ENCODE data around the gene LPP.

DNA sequence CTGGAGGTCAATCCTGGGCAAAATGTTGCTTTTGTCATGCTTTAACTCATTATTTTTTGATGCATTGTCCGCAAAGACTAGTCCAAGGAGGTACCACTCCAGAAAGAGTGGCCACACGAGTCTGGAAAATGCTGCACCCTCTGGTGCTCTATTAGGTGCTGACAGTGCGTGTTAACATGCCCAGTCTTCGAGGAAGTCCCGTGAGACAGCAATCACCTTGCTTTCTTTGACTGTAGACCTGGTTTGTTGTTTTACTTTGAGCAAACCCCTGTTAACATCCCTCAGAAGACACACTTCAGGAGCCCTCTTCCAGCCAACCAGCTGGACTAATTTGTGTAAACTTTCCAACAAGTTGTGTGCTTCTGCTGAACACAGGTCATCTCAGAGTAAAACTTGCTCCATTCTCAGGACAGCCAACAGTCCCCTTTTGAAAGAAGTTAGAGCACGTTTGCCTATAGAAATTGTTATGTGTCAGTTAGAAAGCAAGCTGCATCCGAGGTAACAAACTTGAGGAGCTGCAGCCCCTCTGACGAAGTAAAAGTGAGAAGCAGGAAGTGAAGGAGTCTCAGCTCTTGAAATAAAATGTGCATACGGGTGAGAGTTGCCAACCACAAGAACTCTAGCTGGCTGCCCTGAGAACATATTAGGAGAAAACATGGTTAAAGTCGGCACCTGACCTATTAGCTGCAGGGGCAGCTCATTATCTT is 205.0 kb downstream of the LPP start:
- TF ChIP-seq, protein P1, sequence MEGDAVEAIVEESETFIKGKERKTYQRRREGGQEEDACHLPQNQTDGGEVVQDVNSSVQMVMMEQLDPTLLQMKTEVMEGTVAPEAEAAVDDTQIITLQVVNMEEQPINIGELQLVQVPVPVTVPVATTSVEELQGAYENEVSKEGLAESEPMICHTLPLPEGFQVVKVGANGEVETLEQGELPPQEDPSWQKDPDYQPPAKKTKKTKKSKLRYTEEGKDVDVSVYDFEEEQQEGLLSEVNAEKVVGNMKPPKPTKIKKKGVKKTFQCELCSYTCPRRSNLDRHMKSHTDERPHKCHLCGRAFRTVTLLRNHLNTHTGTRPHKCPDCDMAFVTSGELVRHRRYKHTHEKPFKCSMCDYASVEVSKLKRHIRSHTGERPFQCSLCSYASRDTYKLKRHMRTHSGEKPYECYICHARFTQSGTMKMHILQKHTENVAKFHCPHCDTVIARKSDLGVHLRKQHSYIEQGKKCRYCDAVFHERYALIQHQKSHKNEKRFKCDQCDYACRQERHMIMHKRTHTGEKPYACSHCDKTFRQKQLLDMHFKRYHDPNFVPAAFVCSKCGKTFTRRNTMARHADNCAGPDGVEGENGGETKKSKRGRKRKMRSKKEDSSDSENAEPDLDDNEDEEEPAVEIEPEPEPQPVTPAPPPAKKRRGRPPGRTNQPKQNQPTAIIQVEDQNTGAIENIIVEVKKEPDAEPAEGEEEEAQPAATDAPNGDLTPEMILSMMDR (conservative IDR thresholded peaks at IDR 0.05) = no peak
- no peak for TF ChIP-seq EZH2 (IDR thresholded peaks at IDR 0.05; ENCODE audit: low read depth)

Measured in PC-9 (cell line).